H9 (cell line): ENCODE measurements around the gene POLR2J. TPM values are rescaled to one million over a fixed set of nuclear protein-coding genes. Genes with fewer than 3 reads are reported as not detected.

ENCODE experiments used
- DNase-seq: peaks from one replicate; pipeline ENCODE4 v3.0.0-alpha.2; 2017
- H2AFZ ChIP-seq: one replicate; pipeline ENCODE4 v1.6.1; 2013; ENCODE audit warnings: mild to moderate bottlenecking, low read length, control low read depth, moderate library complexity
- H2AK5ac ChIP-seq: 2 replicates; pipeline ENCODE4 v1.6.1; 2013; ENCODE audit warnings: low read length, control low read depth, mixed read lengths; ENCODE audit not compliant: insufficient read length
- H2BK120ac ChIP-seq: one replicate; pipeline ENCODE4 v1.6.1; 2013; ENCODE audit warnings: low read depth, mild to moderate bottlenecking, low read length, control low read depth, inconsistent platforms; ENCODE audit not compliant: poor library complexity, severe bottlenecking
- H2BK12ac ChIP-seq: 2 replicates; pipeline ENCODE4 v1.6.1; 2013; ENCODE audit warnings: low read length, control low read depth, mixed read lengths, low read depth; ENCODE audit not compliant: insufficient read length
- H2BK15ac ChIP-seq: 2 replicates; pipeline ENCODE4 v1.6.1; 2013; ENCODE audit warnings: low read depth, low read length, control low read depth
- H2BK20ac ChIP-seq: one replicate; pipeline ENCODE4 v1.6.1; 2013; ENCODE audit warnings: low read depth, mild to moderate bottlenecking, low read length, control low read depth, inconsistent platforms; ENCODE audit not compliant: poor library complexity, severe bottlenecking
- H2BK5ac ChIP-seq: 2 replicates; pipeline ENCODE4 v1.6.1; 2013; ENCODE audit warnings: low read length, control low read depth, mixed read lengths; ENCODE audit not compliant: insufficient read length
- H3K14ac ChIP-seq: 2 replicates; pipeline ENCODE4 v1.6.1; 2013; ENCODE audit warnings: low read length, control low read depth; ENCODE audit not compliant: insufficient read depth
- H3K18ac ChIP-seq: 2 replicates; pipeline ENCODE4 v1.6.1; 2013; ENCODE audit warnings: low read depth, mild to moderate bottlenecking, mixed read lengths, low read length, control low read depth; ENCODE audit not compliant: insufficient read length
- H3K23ac ChIP-seq: 2 replicates; pipeline ENCODE4 v1.6.1; 2013; ENCODE audit warnings: low read length, control low read depth, mixed read lengths, low read depth; ENCODE audit not compliant: insufficient read length
- H3K23me2 ChIP-seq: 2 replicates; pipeline ENCODE4 v1.6.1; 2013; ENCODE audit warnings: low read depth, mild to moderate bottlenecking, mixed read lengths, low read length, control low read depth; ENCODE audit not compliant: insufficient read length, poor library complexity, severe bottlenecking
- H3K27ac ChIP-seq: 2 replicates; pipeline ENCODE4 v1.5.1; 2013; ENCODE audit warnings: low read length, control low read depth, mixed read lengths, low read depth; ENCODE audit not compliant: insufficient read length
- H3K27me3 ChIP-seq: 2 replicates; pipeline ENCODE4 v1.6.1; 2013; ENCODE audit warnings: low read length, control low read depth, inconsistent platforms; ENCODE audit not compliant: insufficient read depth
- H3K4ac ChIP-seq: 2 replicates; pipeline ENCODE4 v1.6.1; 2013; ENCODE audit warnings: low read depth, mild to moderate bottlenecking, control low read depth, inconsistent platforms, low read length, moderate library complexity
- H3K4me1 ChIP-seq: 2 replicates; pipeline ENCODE4 v1.6.1; 2013; ENCODE audit warnings: low read length, control low read depth, inconsistent platforms; ENCODE audit not compliant: insufficient read depth
- H3K4me2 ChIP-seq: 2 replicates; pipeline ENCODE4 v1.6.1; 2013; ENCODE audit warnings: low read length, control low read depth, mixed read lengths; ENCODE audit not compliant: insufficient read length, insufficient read depth
- H3K56ac ChIP-seq: 2 replicates; pipeline ENCODE4 v1.6.1; 2013; ENCODE audit warnings: low read depth, mild to moderate bottlenecking, mixed read lengths, low read length, control low read depth; ENCODE audit not compliant: insufficient read length
- H3K79me1 ChIP-seq: 2 replicates; pipeline ENCODE4 v1.6.1; 2013; ENCODE audit warnings: low read depth, mild to moderate bottlenecking, moderate library complexity, low read length, control low read depth, inconsistent platforms; ENCODE audit not compliant: insufficient read depth, poor library complexity, severe bottlenecking
- H3K79me2 ChIP-seq: 2 replicates; pipeline ENCODE4 v1.6.1; 2013; ENCODE audit warnings: low read length, control low read depth, inconsistent platforms; ENCODE audit not compliant: insufficient read depth
- H3K9ac ChIP-seq: 2 replicates; pipeline ENCODE4 v1.6.1; 2013; ENCODE audit warnings: low read length, control low read depth, mixed read lengths; ENCODE audit not compliant: insufficient read length; ENCODE audit errors: extremely low read depth
- H3K9me3 ChIP-seq: one replicate; pipeline ENCODE4 v1.6.1; 2013; ENCODE audit warnings: low read depth, low read length, inconsistent platforms; ENCODE audit not compliant: control insufficient read depth
- H3T11ph ChIP-seq: one replicate; pipeline ENCODE4 v1.6.1; 2013; ENCODE audit warnings: mild to moderate bottlenecking, low read length, control low read depth, inconsistent platforms
- H4K20me1 ChIP-seq: one replicate; pipeline ENCODE4 v1.6.1; 2013; ENCODE audit not compliant: control insufficient read depth, insufficient read length, insufficient read depth
- H4K5ac ChIP-seq: 2 replicates; pipeline ENCODE4 v1.6.1; 2013; ENCODE audit warnings: low read depth, mild to moderate bottlenecking, mixed read lengths, low read length, control low read depth; ENCODE audit not compliant: insufficient read length
- H4K8ac ChIP-seq: replicated peaks from 2 replicates; pipeline ENCODE4 v1.6.1; 2013; ENCODE audit warnings: low read length, control low read depth, mixed read lengths, low read depth; ENCODE audit not compliant: insufficient read length
- H4K91ac ChIP-seq: 2 replicates; pipeline ENCODE4 v1.6.1; 2013; ENCODE audit warnings: low read depth, mild to moderate bottlenecking, moderate library complexity, mixed read lengths, low read length, control low read depth; ENCODE audit not compliant: insufficient read length
- H3K27ac Mint-ChIP-seq, 3 experiments: 2 replicates in 2 of 3; 3 replicates in 1 of 3; pipeline ENCODE4 v1.8.0; 2020 to 2021; ENCODE audit warnings: mixed read lengths in 3 of 3, mild to moderate bottlenecking in 1 of 3, moderate library complexity in 1 of 3
- H3K27me3 Mint-ChIP-seq: 2 replicates; pipeline ENCODE4 v1.8.0; 2021; ENCODE audit warnings: low read depth, mild to moderate bottlenecking, moderate library complexity, mixed read lengths
- H3K36me3 Mint-ChIP-seq, 3 experiments: 2 replicates in 2 of 3; 3 replicates in 1 of 3; pipeline ENCODE4 v1.8.0; 2020 to 2021; ENCODE audit warnings: low read depth in 3 of 3, mixed read lengths in 3 of 3; ENCODE audit not compliant: insufficient read depth in 1 of 3
- H3K4me1 Mint-ChIP-seq, 2 experiments: 2 replicates each; pipeline ENCODE4 v1.8.0; 2020; ENCODE audit warnings: mixed read lengths in 2 of 2
- H3K4me3 Mint-ChIP-seq, 2 experiments: 2 replicates in 1 of 2; 3 replicates in 1 of 2; pipeline ENCODE4 v1.8.0; 2020 to 2021; ENCODE audit warnings: mild to moderate bottlenecking in 2 of 2, mixed read lengths in 2 of 2, moderate library complexity in 1 of 2
- H3K9me3 Mint-ChIP-seq, 2 experiments: 2 replicates in 1 of 2; 3 replicates in 1 of 2; pipeline ENCODE4 v1.8.0; 2020; ENCODE audit warnings: mild to moderate bottlenecking in 2 of 2, mixed read lengths in 2 of 2, moderate library complexity in 1 of 2
- CTCF ChIP-seq: fragments of 200-600 bp; sonication (generic); conservative IDR thresholded peaks from 3 replicates; pipeline ENCODE4 v1.8.0; 2021; ENCODE audit warnings: antibody characterized with exemption, mild to moderate bottlenecking
- WGBS: extraction: QIAGEN DNeasy Blood & Tissue Kit; methylation state at CpG from one replicate; pipeline ENCODE4 v1.1.7; 2013; ENCODE audit warnings: missing lambda C conversion rate, low lambda C conversion rate, mixed read lengths; ENCODE audit not compliant: insufficient read length; ENCODE audit errors: extremely low coverage; 5-methylcytosine and 5-hydroxymethylcytosine counted together
- total RNA-seq: library from RNA; stranded (reverse); gene quantifications from 2 replicates; pipeline ENCODE4 v1.2.1, GENCODE V29; 2021

Gene POLR2J
- total RNA-seq, 1 experiment from 2014 or later: 58.5 TPM

GRCh38 chr7:102473271-102473991, 5.3 kb downstream of the POLR2J start:
- Histone ChIP-seq H2BK20ac (no peak overlapping the region), H4K8ac (no peak overlapping the region), H3K79me2 (no peaks in the 10 kb centered on the region), H3K9me3 (no peaks in the 10 kb centered on the region), H3K9ac (no peak overlapping the region), H3K56ac (no peak overlapping the region), H4K20me1 (no peaks in the 10 kb centered on the region), H3K4ac (no peak overlapping the region), H2BK12ac (no peak overlapping the region), H3K23me2 (no peaks in the 10 kb centered on the region), H3K14ac (no peak overlapping the region), H3K4me2 (no peak overlapping the region), H3T11ph (no peak overlapping the region), H3K27me3 (no peaks in the 10 kb centered on the region), H3K23ac (no peak overlapping the region), H3K18ac (no peak overlapping the region), H3K79me1 (no peaks in the 10 kb centered on the region), H3K4me1 (no peaks in the 10 kb centered on the region), H3K27ac (no peak overlapping the region), H2BK120ac (no peak overlapping the region), H2BK15ac (no peak overlapping the region), H2AK5ac (no peak overlapping the region), H2BK5ac (no peak overlapping the region), H2AFZ (no peak overlapping the region), H4K91ac (no peak overlapping the region), H4K5ac (no peak overlapping the region)
- peaks cover 14 to 25% (median 19%) of the 10 kb centered on the region in 3 experiments; a peak in 6 of 7 replicates for H3K36me3 Mint-ChIP-seq
- no peak overlapping the region; a peak in 1 of 5 replicates for H3K4me3 Mint-ChIP-seq
- H3K27ac Mint-ChIP-seq: no peak overlapping the region; a peak in 1 of 7 replicates
- no peaks in the 10 kb centered on the region for H3K4me1 Mint-ChIP-seq
- no peaks in the 10 kb centered on the region for H3K27me3 Mint-ChIP-seq
- no CpG with 5 or more reads among the region's 23 CpGs for WGBS
- TF ChIP-seq CTCF: no peak
- DNase-seq: no peak
- no peaks in the 10 kb centered on the region for H3K9me3 Mint-ChIP-seq
